ENCODE results near the gene NDOR1. TPM values are rescaled to one million over a fixed set of nuclear protein-coding genes. Genes with fewer than 3 reads are reported as not detected.

Gene NDOR1
- total RNA-seq, 1 donor from 2014 or later: 27.0 TPM

DNA sequence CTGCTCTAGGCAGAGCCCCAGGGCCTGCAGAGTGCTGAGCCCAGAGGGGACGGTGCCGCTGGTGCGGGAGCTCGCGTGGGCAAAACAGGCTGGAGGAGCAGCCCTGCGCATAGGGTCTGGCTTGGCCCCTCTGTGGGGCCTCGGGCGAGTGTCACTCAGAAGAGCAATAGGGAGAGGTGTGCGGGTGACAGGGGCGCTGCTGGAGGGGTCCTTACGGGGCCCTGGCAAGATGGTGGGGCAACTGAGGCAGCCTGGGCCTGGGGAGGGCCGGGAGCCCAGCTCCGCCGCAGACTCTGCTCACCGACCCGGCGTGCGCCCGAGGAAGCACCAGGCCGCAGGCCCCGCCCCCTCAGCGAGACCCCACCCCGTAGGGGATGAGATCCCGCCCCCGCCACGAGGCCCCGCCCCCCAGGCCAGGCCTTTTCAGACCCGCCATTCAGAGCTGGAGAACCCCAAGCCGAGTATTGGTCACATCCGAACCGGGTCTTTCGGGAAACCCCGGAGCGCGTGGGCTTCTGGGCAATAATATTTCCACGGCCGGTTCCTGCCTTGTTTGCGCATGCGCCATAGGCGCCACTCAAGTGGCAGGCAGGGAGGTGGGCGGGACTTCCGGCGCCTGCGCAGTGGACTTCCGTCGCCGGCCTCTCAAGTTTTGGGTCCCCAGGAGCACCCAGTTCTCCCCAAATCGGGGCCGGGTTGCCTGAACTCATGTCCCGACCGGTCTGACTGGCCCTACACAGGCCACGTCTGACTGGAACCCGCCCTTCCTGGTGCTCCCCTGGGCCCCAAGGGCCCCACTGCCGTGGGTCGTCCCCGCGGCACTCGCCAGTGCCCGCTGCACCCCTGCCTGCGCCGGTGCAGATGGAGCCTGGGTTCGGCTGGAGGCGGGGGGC is 17.8 kb downstream of the NDOR1 start:
- Histone ChIP-seq H3K4me3 (peak overlapping the region; percentile 75 to 89), H3K27me3 (no peaks in the 10 kb centered on the region), H3K27ac (peak overlapping the region; percentile 94 to 95), H3K36me3 (no peaks in the 10 kb centered on the region), H3K4me1 (peaks cover 5 to 19% of the 10 kb centered on the region in 2 donors), H3K9me3 (no peaks in the 10 kb centered on the region)
- TF ChIP-seq CTCF (IDR thresholded peaks at IDR 0.05): no peak
- intact Hi-C loops (cut with DNase I): loop anchor here (1.0 to 10.0 kb wide), 5 partner anchors 17 to 429 kb away; partner anchors contain the start of genes ANAPC2, CCDC183, SSNA1 and TMEM141
- peak; percentile 94 to 99 for DNase-seq (ENCODE audit: low spot score in 2 of 2)

- intact Hi-C loops (cut with DNase I): loop anchor here (10.0 kb wide), 1 partner anchor 430 kb away; the partner anchor contains the start of genes CCDC183 and TMEM141
- Histone ChIP-seq H3K4me1 (peaks cover 5 to 19% of the 10 kb centered on the region in 2 donors), H3K4me3 (peak within 1 kb of the TSS; percentile 75 to 89), H3K27me3 (no peaks in the 10 kb centered on the region), H3K27ac (peak within 1 kb of the TSS; percentile 94 to 95), H3K36me3 (no peaks in the 10 kb centered on the region), H3K9me3 (no peaks in the 10 kb centered on the region)
- DNase-seq (ENCODE audit: low spot score in 2 of 2): no peak
- TF ChIP-seq CTCF (IDR thresholded peaks at IDR 0.05): no peak
Measured at GRCh38 chr9:137224830-137225694, 19.6 kb downstream of the NDOR1 start, which contains the start of gene CYSRT1. CYSRT1 (plus strand) TSS chr9:137225174; CDS start chr9:137225622, 448 bp downstream.

DNA sequence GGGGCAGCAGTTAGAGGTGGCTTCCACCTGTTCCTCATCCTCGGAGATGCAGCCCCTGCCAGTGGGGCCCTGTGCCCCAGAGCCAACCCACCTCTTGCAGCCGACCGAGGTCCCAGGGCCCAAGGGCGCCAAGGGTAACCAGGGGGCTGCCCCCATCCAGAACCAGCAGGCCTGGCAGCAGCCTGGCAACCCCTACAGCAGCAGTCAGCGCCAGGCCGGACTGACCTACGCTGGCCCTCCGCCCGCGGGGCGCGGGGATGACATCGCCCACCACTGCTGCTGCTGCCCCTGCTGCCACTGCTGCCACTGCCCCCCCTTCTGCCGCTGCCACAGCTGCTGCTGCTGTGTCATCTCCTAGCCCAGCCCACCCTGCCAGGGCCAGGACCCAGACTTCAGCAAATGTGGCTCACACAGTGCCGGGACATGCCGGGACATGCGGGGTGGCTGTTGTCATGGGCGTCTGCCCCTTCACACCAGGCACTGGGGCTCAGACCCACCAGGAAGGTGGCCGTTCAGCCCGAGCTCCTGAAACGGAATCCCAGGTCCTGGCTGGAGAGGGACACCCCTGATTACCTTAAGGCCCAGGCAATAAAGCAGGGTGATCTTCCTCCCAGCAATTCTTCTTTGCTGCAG is 20.3 kb downstream of the NDOR1 start:
- DNase-seq (ENCODE audit: low spot score in 2 of 2): no peak
- no peak for TF ChIP-seq CTCF (IDR thresholded peaks at IDR 0.05)
- no peaks in the 10 kb centered on the region for H3K9me3 ChIP-seq
- peaks cover 5 to 19% of the 10 kb centered on the region in 2 donors for H3K4me1 ChIP-seq
- no peaks in the 10 kb centered on the region for H3K27me3 ChIP-seq
- H3K4me3 ChIP-seq: no peak overlapping the region
- H3K27ac ChIP-seq: no peak overlapping the region
- no peaks in the 10 kb centered on the region for H3K36me3 ChIP-seq
- intact Hi-C loops (cut with DNase I): loop anchor here (2.0 to 10.0 kb wide), 2 partner anchors 107 to 431 kb away; partner anchors contain the start of genes CCDC183 and TMEM141

DNA sequence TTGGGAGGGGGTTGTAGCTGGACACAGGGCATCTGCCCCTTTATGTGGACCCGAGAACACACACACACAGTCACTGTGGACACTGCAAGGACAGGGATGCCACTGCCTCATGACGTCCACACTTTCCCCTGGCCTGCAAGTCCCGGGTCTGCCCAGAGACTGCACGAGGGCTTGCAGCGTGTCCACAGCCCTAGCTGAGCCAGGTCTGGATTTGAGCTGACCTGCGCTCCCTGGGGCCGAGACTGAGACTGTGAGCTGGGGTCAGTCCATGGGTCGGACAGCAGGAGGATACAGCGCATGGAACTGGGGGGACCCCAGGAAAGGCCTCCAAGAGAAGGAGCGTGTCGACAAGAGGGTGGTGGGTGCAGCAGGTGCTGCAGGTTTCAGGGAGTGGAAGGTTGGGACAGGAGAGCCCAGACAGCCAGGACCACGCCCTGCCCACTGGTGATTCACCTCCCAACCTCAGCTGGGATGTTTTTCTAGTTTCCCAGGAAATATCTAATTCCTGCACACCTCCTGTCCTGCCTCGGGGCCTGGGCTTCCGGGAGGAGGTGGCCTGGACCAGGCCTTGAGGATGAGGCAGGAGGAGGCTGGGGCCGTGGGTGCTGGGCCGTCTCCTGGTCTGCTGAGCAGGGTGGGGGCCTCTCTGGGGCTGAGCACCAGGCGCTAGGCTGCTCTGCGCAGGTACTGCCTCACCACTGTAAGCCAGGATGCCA is 21.0 kb downstream of the NDOR1 start:
- intact Hi-C loops (cut with DNase I): loop anchor here (2.0 to 10.0 kb wide), 2 partner anchors 108 to 432 kb away; partner anchors contain the start of genes CCDC183 and TMEM141
- H3K9me3 ChIP-seq: no peaks in the 10 kb centered on the region
- DNase-seq (ENCODE audit: low spot score in 2 of 2): no peak
- no peak overlapping the region for H3K4me3 ChIP-seq
- peaks cover 3 to 15% of the 10 kb centered on the region in 2 donors for H3K4me1 ChIP-seq
- TF ChIP-seq CTCF (IDR thresholded peaks at IDR 0.05): no peak
- H3K36me3 ChIP-seq: no peaks in the 10 kb centered on the region
- H3K27me3 ChIP-seq: no peaks in the 10 kb centered on the region
- no peak overlapping the region for H3K27ac ChIP-seq

All from ascending aorta (tissue), 2 donors.